ENCODE measurements around the gene OSBPL3.

The OSBPL3 gene

DNA sequence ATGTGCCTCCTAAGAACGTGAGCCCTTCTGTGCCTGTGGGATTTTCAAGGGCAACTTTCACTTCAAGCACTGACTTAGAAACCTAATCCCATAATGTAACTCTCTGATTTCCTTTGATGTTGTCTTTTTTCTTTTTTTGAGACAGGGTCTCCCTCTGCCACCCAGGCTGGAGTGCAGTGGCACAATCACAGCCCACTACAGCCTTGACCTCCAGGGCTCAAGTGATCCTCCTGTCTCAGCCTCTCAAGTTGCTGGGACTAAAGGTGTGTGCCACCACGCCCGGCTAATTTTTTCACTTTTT lies 158.3 kb downstream of the OSBPL3 start:
- TF ChIP-seq, protein P1, sequence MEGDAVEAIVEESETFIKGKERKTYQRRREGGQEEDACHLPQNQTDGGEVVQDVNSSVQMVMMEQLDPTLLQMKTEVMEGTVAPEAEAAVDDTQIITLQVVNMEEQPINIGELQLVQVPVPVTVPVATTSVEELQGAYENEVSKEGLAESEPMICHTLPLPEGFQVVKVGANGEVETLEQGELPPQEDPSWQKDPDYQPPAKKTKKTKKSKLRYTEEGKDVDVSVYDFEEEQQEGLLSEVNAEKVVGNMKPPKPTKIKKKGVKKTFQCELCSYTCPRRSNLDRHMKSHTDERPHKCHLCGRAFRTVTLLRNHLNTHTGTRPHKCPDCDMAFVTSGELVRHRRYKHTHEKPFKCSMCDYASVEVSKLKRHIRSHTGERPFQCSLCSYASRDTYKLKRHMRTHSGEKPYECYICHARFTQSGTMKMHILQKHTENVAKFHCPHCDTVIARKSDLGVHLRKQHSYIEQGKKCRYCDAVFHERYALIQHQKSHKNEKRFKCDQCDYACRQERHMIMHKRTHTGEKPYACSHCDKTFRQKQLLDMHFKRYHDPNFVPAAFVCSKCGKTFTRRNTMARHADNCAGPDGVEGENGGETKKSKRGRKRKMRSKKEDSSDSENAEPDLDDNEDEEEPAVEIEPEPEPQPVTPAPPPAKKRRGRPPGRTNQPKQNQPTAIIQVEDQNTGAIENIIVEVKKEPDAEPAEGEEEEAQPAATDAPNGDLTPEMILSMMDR (IDR thresholded peaks at IDR 0.05; ENCODE audit: low read depth, low read length, missing control alignments), result no peak
- Histone ChIP-seq H3K36me3 (replicated peaks) (no peaks in the 10 kb centered on the region), H3K4me3 (ENCODE audit: low read depth, low read length) (no peak overlapping the region), H3K27me3 (replicated peaks) (no peaks in the 10 kb centered on the region), H3K27ac (peak overlapping the region; percentile 90)
- no peak for DNase-seq
- in situ Hi-C loops (cut with HindIII; ENCODE audit: low pct_ligation_motif_present, low sequenced_read_pairs), result loop anchor here (25.0 kb wide), 1 partner anchor 266 kb away; no protein-coding TSS in a partner anchor

DNA sequence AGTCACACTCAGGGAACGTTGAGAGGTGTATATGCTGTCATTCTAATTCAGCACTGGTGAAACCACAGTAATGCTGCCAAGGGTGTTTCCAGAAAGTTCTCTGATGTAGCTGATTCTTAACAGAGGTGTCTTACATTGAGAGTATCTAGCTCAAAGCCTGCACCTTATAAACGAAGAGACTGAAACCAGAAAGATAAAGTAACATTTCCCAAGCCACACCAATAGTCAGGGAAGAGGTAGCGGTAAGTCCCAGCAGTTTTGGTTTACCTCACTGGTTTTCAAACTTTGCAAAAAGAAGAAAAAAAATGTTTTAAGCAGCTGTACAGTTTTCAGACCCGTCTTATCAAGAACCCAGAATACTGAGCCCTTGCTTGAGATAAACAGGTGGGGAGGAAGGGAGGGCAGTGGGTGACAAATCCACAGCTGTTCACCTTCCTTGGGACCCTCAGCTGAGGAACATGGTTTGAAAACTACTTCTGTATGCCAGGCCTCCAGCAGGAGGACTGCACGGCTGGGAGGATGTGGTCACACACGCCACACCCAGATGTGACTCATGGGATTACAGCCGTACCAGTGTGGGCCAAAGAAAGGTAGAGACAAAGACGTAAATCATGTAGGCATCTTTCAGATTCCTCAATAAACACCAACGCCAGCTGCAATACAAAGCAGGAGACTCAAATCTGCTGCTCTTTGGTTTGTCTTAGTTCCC lies 158.8 kb downstream of the OSBPL3 start:
- Histone ChIP-seq H3K27ac (peak overlapping the region; percentile 90), H3K4me3 (ENCODE audit: low read depth, low read length) (no peak overlapping the region), H3K27me3 (replicated peaks) (no peaks in the 10 kb centered on the region), H3K36me3 (replicated peaks) (no peaks in the 10 kb centered on the region)
- TF ChIP-seq, protein P1 (IDR thresholded peaks at IDR 0.05; ENCODE audit: low read depth, low read length, missing control alignments), result peak; percentile 68
- peak; percentile 88 for DNase-seq
- in situ Hi-C loops (cut with HindIII; ENCODE audit: low pct_ligation_motif_present, low sequenced_read_pairs), result loop anchor here (25.0 kb wide), 1 partner anchor 266 kb away; no protein-coding TSS in a partner anchor

DNA sequence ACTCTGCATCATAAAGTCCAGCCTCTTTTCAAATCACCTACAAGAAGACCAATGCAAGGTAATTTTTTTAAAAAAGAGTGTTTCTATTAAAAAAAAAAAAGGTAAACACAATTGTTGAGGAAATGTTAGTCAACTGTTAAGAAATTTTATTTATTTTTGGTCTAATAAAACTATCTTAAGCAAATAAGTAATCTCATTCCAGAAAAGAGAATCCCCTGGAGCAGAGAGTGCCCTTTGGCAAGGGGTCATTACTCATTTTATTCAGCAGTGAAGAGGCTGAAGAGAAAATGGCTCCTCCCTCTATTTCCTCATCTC lies 159.3 kb downstream of the OSBPL3 start:
- in situ Hi-C loops (cut with HindIII; ENCODE audit: low pct_ligation_motif_present, low sequenced_read_pairs), result loop anchor here (25.0 kb wide), 1 partner anchor 267 kb away; no protein-coding TSS in a partner anchor
- no peak overlapping the region for H3K4me3 ChIP-seq (ENCODE audit: low read depth, low read length)
- TF ChIP-seq, protein P1 (IDR thresholded peaks at IDR 0.05; ENCODE audit: low read depth, low read length, missing control alignments), result no peak
- peak overlapping the region; percentile 90 for H3K27ac ChIP-seq
- no peak for DNase-seq
- H3K36me3 ChIP-seq (replicated peaks), result no peaks in the 10 kb centered on the region
- H3K27me3 ChIP-seq (replicated peaks), result no peaks in the 10 kb centered on the region

DNA sequence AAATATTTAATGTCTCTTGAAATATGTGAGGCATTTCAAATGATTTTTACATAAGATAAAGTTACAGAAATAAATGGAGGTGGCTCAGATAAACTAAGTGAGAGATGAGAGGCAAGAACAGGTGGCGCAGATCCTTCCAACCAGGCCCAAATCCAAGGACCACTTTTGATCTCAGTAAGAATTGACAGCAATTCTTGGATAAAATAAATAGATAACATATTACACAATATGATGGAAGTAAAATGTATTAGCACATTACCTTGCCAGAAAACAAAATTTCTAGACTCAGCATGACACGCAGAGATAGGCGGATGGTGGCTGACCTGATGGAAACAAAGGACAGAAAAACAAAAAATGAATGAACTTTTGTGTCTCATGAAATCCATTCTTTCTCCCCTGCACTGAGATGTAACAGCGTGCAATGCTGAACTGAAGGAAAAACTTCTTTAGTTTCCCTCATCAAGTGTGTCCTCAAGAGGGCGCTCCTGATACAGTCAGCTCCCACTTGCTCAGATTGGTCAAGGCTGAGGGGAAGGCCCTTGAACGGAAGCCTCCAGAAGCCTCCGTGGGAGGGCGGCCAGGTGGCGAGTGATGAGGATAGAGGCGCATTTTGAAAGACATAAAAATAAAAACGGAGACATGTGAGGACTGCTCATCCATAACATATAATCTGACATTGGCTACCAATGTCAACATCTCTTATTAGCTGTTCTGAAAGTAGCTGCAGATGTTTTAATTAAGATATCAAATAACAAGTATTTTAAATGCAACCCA lies 159.9 kb downstream of the OSBPL3 start:
- Histone ChIP-seq H3K27ac (peak overlapping the region; percentile 90), H3K36me3 (replicated peaks) (no peaks in the 10 kb centered on the region), H3K27me3 (replicated peaks) (no peaks in the 10 kb centered on the region), H3K4me3 (ENCODE audit: low read depth, low read length) (no peak overlapping the region)
- peak; percentile 85 for DNase-seq
- TF ChIP-seq, protein P1 (IDR thresholded peaks at IDR 0.05; ENCODE audit: low read depth, low read length, missing control alignments), result peak; percentile 94
- in situ Hi-C loops (cut with HindIII; ENCODE audit: low pct_ligation_motif_present, low sequenced_read_pairs), result loop anchor here (25.0 kb wide), 1 partner anchor 267 kb away; no protein-coding TSS in a partner anchor

DNA sequence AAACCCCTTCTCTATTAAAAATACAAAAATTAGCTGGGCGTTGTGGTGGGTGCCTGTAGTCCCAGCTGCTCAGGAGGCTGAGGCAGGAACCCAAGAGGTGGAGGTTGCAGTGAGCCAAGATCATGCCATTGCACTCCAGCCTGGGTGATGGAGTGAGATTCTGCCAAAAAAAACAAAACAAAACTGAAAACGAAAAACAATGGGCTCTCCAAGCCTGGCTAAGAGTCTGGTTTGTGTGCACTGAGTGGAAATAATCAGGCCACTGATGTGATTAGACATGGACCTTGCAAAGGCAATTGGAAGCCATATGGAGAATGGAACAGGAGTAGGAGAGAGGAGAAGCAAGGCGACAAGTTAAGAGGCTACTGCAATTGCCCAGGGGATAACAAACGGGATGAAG lies 162.6 kb downstream of the OSBPL3 start:
- Histone ChIP-seq H3K27me3 (replicated peaks) (no peaks in the 10 kb centered on the region), H3K27ac (no peak overlapping the region), H3K4me3 (ENCODE audit: low read depth, low read length) (no peak overlapping the region), H3K36me3 (replicated peaks) (peaks cover 7% of the 10 kb centered on the region)
- no peak for DNase-seq
- TF ChIP-seq, protein P1 (IDR thresholded peaks at IDR 0.05; ENCODE audit: low read depth, low read length, missing control alignments), result no peak
- in situ Hi-C loops (cut with HindIII; ENCODE audit: low pct_ligation_motif_present, low sequenced_read_pairs), result loop anchor here (25.0 kb wide), 1 partner anchor 270 kb away; no protein-coding TSS in a partner anchor

Measured in brain microvascular endothelial cell (primary cell).